Karpas-422 (cell line): Measurements from ENCODE around the gene CLEC17A. TPM values are rescaled to one million over a fixed set of nuclear protein-coding genes. Genes with fewer than 3 reads are reported as not detected.

Experiments
- DNase-seq: peaks from one replicate; pipeline ENCODE4 v3.0.0-alpha.2; 2015
- H2AFZ ChIP-seq: fragments of 200-600 bp; sonication (generic); 2 replicates; pipeline ENCODE4 v1.6.1; 2014; ENCODE audit warnings: antibody characterized with exemption, low read length, mixed read lengths
- H3K27ac ChIP-seq: fragments of 200-600 bp; sonication (generic); 2 replicates; pipeline ENCODE4 v1.5.1; 2014; ENCODE audit warnings: mild to moderate bottlenecking, low read length, moderate library complexity
- H3K27me3 ChIP-seq: fragments of 200-600 bp; sonication (generic); 2 replicates; pipeline ENCODE4 v1.6.1; 2014; ENCODE audit warnings: low read length, mixed read lengths
- H3K36me3 ChIP-seq: fragments of 200-600 bp; sonication (generic); 2 replicates; pipeline ENCODE4 v1.6.1; 2014; ENCODE audit warnings: low read length, mixed read lengths; ENCODE audit not compliant: insufficient read depth
- H3K4me1 ChIP-seq: fragments of 200-600 bp; sonication (generic); 2 replicates; pipeline ENCODE4 v1.6.1; 2014; ENCODE audit warnings: mild to moderate bottlenecking, low read length, mixed read lengths
- H3K4me2 ChIP-seq: fragments of 200-600 bp; sonication (generic); 2 replicates; pipeline ENCODE4 v1.6.1; 2014; ENCODE audit warnings: low read length, low read depth, mild to moderate bottlenecking; ENCODE audit not compliant: poor library complexity, severe bottlenecking
- H3K4me3 ChIP-seq: fragments of 200-600 bp; sonication (generic); 2 replicates; pipeline ENCODE4 v1.5.1; 2014; ENCODE audit warnings: mild to moderate bottlenecking, antibody characterized with exemption, low read length, mixed read lengths
- H3K79me2 ChIP-seq: fragments of 200-600 bp; sonication (generic); 2 replicates; pipeline ENCODE4 v1.6.1; 2014; ENCODE audit warnings: mild to moderate bottlenecking, low read length, mixed read lengths
- H3K9ac ChIP-seq: fragments of 200-600 bp; sonication (generic); 2 replicates; pipeline ENCODE4 v1.6.0; 2014; ENCODE audit warnings: low read length
- H3K9me2 ChIP-seq: fragments of 200-600 bp; sonication (generic), shearing (Covaris generic); replicated peaks from 2 replicates; pipeline ENCODE4 v1.6.0; 2014; ENCODE audit warnings: mild to moderate bottlenecking, low read length, moderate library complexity; ENCODE audit not compliant: insufficient read depth
- H3K9me3 ChIP-seq: fragments of 300-700, 200-600 bp; sonication (generic); 2 replicates; pipeline ENCODE4 v1.6.1; 2014; ENCODE audit warnings: low read length, mixed read lengths
- H4K20me1 ChIP-seq: fragments of 200-600 bp; sonication (generic); 2 replicates; pipeline ENCODE4 v1.6.1; 2014; ENCODE audit warnings: mild to moderate bottlenecking, antibody characterized with exemption, low read length, low read depth; ENCODE audit not compliant: insufficient read depth
- total RNA-seq: library from RNA; depleted of rRNA; stranded (reverse); fragments of >200 nt; shearing (Covaris generic); gene quantifications from 2 replicates; pipeline ENCODE4 v1.2.3, GENCODE V29; 2014; ENCODE audit warnings: low replicate concordance

CLEC17A gene
- total RNA-seq, 1 experiment from 2014 or later: 7.4 TPM

- Histone ChIP-seq H3K9me3 (no peaks in the 10 kb centered on the region), H3K9ac (no peak overlapping the region), H3K36me3 (no peaks in the 10 kb centered on the region), H3K9me2 (no peaks in the 10 kb centered on the region), H4K20me1 (0 out of 2 replicates have a peak, but pooled peaks cover 2% of the 10 kb centered on the region), H3K4me3 (no peak overlapping the region), H3K4me1 (peaks cover 25% of the 10 kb centered on the region), H3K27ac (no peak overlapping the region), H3K4me2 (no peak overlapping the region), H3K79me2 (peaks cover 39% of the 10 kb centered on the region), H3K27me3 (no peaks in the 10 kb centered on the region), H2AFZ (no peak overlapping the region)
- DNase-seq: no peak
Measured at GRCh38 chr19:14554382-14554812, 28.5 kb upstream of the CLEC17A start.

GRCh38 chr19:14555918-14556661 is 26.8 kb upstream of the CLEC17A start:
- peaks cover 41% of the 10 kb centered on the region for H3K4me1 ChIP-seq
- H3K9ac ChIP-seq: peak overlapping the region; percentile 60; the same call in 1 of the 2 replicates
- 0 out of 2 replicates have a peak, but pooled peaks cover 2% of the 10 kb centered on the region for H4K20me1 ChIP-seq
- H3K4me2 ChIP-seq: peak overlapping the region; percentile 42
- H3K27ac ChIP-seq: no peak overlapping the region
- H2AFZ ChIP-seq: no peak overlapping the region
- no peaks in the 10 kb centered on the region for H3K9me3 ChIP-seq
- H3K27me3 ChIP-seq: no peaks in the 10 kb centered on the region
- no peak overlapping the region for H3K4me3 ChIP-seq
- H3K9me2 ChIP-seq: no peaks in the 10 kb centered on the region
- peaks cover 50% of the 10 kb centered on the region for H3K79me2 ChIP-seq
- H3K36me3 ChIP-seq: no peaks in the 10 kb centered on the region
- DNase-seq: no peak

GRCh38 chr19:14556662-14557188 is 26.2 kb upstream of the CLEC17A start:
- Histone ChIP-seq H3K36me3 (no peaks in the 10 kb centered on the region), H3K79me2 (peaks cover 54% of the 10 kb centered on the region), H3K9me3 (no peaks in the 10 kb centered on the region), H3K27ac (no peak overlapping the region), H2AFZ (no peak overlapping the region), H3K4me3 (no peak overlapping the region), H3K9ac (peak overlapping the region; percentile 60), H3K27me3 (no peaks in the 10 kb centered on the region), H3K4me1 (peaks cover 37% of the 10 kb centered on the region), H3K4me2 (peak overlapping the region; percentile 42), H3K9me2 (no peaks in the 10 kb centered on the region), H4K20me1 (0 out of 2 replicates have a peak, but pooled peaks cover 2% of the 10 kb centered on the region)
- DNase-seq: peak; percentile 92

GRCh38 chr19:14558370-14559066 is 24.4 kb upstream of the CLEC17A start:
- H3K79me2 ChIP-seq: peaks cover 52% of the 10 kb centered on the region
- H3K9ac ChIP-seq: peak overlapping the region; percentile 56
- H3K9me3 ChIP-seq: no peaks in the 10 kb centered on the region
- peaks cover 37% of the 10 kb centered on the region for H3K4me1 ChIP-seq
- no peaks in the 10 kb centered on the region for H3K9me2 ChIP-seq
- peak overlapping the region; percentile 83 for H3K4me2 ChIP-seq
- H2AFZ ChIP-seq: no peak overlapping the region
- DNase-seq: peak; percentile 65
- H4K20me1 ChIP-seq: 0 out of 2 replicates have a peak, but pooled peaks cover 3% of the 10 kb centered on the region
- peak overlapping the region; percentile 59 for H3K4me3 ChIP-seq
- H3K27me3 ChIP-seq: no peaks in the 10 kb centered on the region
- no peaks in the 10 kb centered on the region for H3K36me3 ChIP-seq
- peak overlapping the region; percentile 84 for H3K27ac ChIP-seq

- Histone ChIP-seq H3K36me3 (no peaks in the 10 kb centered on the region), H3K27ac (peak overlapping the region; percentile 84), H3K79me2 (peaks cover 49% of the 10 kb centered on the region), H2AFZ (no peak overlapping the region), H3K4me3 (no peak overlapping the region), H3K9me2 (no peaks in the 10 kb centered on the region), H3K4me2 (peak overlapping the region; percentile 83), H3K9me3 (no peaks in the 10 kb centered on the region), H3K4me1 (peaks cover 37% of the 10 kb centered on the region), H3K9ac (peak overlapping the region; percentile 56; the same call in 1 of the 2 replicates), H3K27me3 (no peaks in the 10 kb centered on the region), H4K20me1 (peaks cover 8% of the 10 kb centered on the region; the same call in 1 of the 2 replicates)
- DNase-seq: no peak
Measured at GRCh38 chr19:14559916-14560775, 22.7 kb upstream of the CLEC17A start.

- Histone ChIP-seq H3K9me2 (no peaks in the 10 kb centered on the region), H3K27me3 (no peaks in the 10 kb centered on the region), H4K20me1 (peaks cover 8% of the 10 kb centered on the region; the same call in 1 of the 2 replicates), H2AFZ (no peak overlapping the region), H3K9me3 (no peaks in the 10 kb centered on the region), H3K36me3 (no peaks in the 10 kb centered on the region), H3K4me1 (peaks cover 37% of the 10 kb centered on the region), H3K4me2 (no peak overlapping the region), H3K27ac (no peak overlapping the region), H3K4me3 (no peak overlapping the region), H3K79me2 (peaks cover 49% of the 10 kb centered on the region), H3K9ac (peak overlapping the region; percentile 56; the same call in 1 of the 2 replicates)
- DNase-seq: no peak
Measured at GRCh38 chr19:14560776-14561108, 22.1 kb upstream of the CLEC17A start.

GRCh38 chr19:14561249-14561648 is 21.6 kb upstream of the CLEC17A start:
- Histone ChIP-seq H3K4me1 (peaks cover 37% of the 10 kb centered on the region), H3K27me3 (no peaks in the 10 kb centered on the region), H3K9me3 (no peaks in the 10 kb centered on the region), H3K9me2 (no peaks in the 10 kb centered on the region), H3K36me3 (no peaks in the 10 kb centered on the region), H2AFZ (no peak overlapping the region), H4K20me1 (peaks cover 8% of the 10 kb centered on the region; the same call in 1 of the 2 replicates), H3K4me2 (no peak overlapping the region), H3K9ac (no peak overlapping the region), H3K4me3 (no peak overlapping the region), H3K79me2 (peaks cover 49% of the 10 kb centered on the region), H3K27ac (no peak overlapping the region)
- no peak for DNase-seq
